ENCODE measurements around the gene FCHSD1.

The FCHSD1 gene

DNA sequence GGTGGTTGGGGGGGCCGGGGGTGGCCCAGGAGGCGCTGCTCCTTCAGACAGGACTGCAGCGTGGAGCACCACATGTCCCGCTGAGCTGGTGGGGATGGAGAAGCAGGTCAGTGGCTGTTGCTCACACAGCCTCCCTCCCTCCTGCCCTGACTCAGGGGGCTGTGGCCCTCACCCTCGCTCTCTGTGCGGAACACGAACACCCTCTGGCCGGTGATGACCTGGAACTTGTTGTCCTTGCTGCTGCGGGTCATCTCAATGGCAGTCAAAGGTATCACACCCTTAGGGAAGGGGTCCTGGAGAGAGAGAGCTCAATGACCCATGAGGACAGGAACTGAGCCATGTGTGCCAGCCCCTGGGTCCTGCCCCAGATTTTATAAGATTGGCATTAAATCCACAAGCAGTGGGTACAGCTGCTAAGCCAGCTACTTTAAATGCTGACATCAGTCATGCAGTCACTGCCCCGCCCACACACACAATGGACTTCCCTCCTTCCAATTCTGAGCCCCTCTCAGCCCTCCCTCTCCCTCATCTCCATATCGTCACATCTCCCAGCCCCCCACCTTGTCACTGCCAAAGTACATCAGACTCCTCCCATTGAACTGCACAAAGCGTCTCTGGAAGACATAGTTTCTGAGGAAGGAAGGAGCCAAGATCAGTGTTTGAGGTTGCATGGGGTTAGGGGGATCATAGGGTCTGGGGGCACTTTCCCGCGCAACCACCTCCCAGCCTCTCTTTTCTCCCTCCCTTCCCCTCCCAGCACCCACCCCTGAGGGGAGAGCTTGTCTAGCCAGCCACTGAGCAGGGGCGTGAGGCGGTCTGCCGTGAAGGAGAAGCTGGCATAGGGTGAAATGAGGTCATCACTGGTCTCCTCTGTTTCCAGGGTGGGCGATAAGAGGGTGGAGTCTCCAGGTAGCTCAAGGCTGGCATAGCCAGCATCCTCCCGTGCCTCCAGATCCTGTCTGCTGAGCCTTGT lies 21.9 kb upstream of the FCHSD1 start:
- no peak for DNase-seq

DNA sequence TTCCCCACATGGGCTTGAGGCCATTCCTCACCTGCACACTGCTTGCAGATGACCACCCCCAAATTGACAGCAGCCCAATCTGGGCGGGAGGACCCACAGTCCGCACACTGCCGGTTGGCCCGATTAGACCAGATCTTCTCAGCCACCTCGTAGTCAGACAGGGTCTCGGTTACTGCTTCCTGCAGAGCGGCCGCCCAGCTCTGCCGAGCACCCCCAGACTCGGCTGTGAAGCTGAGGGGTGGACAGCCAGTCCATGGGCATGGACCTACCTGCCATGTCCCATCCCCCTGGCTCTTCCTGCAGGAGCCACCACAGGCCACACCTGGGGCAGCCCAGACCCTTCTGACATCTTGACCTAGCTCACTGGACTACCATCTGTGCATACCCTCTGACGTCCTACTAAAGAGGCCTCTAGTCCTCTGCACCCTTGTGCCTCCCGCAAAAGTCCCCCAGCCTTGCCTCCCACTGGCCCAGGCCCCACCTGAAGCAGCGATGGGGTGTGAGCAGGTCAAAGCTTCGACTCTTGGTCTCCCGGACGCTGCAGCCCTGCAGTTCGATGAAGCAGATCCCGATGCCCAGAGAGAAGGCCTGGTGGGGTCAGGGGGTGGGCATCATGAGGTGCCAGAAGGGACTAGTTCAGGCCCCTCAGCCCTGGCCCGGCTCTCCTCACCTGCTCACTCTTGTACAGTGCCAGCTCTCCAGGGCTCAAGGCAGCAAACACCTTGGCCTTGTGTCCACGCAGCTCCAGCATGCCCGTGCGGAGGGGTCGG lies 21.0 kb upstream of the FCHSD1 start:
- DNase-seq = no peak

DNA sequence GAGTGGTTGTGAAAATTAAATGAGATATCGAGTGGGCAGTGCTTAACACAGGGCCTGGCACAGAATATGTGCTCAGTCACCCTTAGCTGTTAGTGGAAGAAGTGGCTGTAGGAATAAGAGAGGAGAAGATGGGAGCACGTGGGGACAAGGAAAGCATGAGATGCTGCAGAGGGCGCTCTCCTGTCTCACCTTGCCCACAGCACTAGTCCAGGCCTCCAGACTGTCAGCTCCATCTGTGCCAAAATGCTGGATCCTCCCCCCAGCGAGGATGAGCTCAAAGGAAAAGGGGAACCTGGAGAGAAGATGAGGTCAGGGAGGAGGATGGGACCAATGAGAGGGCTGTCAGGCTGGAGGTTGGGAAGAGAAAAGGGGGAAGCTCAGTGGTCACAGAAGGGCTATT lies 18.3 kb upstream of the FCHSD1 start:
- no peak for DNase-seq

DNA sequence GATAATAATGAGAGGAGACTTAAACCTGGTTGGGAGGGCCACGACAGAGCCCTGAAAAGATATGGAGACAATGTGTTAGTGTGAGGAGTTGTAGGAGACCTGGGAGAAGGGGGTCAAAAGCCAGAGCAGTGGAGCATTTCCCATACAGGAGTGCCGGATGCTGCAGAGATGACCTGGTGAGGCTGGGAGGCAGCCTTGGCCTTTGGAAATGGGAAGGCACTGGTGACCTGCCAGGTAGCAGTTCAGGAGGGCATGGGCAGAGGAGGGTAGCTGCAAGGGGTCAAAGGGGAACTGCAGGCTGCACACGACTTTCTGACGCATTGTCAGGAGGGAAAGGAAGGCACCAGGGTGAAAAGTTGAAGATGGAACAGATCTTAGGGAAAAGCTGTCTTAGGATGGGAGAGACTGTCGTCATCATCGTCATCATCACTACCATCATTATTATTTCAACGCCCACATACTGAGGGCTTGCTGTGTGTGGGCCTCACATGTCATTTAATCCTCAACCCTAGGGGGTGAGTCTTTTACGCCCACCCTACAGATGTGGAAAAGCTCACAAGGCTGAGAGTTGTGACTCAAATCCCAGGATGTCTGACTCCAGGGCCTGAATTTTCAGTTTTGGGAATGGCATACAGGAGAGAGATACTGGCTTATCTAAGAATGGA lies 17.5 kb upstream of the FCHSD1 start:
- no peak for DNase-seq

DNA sequence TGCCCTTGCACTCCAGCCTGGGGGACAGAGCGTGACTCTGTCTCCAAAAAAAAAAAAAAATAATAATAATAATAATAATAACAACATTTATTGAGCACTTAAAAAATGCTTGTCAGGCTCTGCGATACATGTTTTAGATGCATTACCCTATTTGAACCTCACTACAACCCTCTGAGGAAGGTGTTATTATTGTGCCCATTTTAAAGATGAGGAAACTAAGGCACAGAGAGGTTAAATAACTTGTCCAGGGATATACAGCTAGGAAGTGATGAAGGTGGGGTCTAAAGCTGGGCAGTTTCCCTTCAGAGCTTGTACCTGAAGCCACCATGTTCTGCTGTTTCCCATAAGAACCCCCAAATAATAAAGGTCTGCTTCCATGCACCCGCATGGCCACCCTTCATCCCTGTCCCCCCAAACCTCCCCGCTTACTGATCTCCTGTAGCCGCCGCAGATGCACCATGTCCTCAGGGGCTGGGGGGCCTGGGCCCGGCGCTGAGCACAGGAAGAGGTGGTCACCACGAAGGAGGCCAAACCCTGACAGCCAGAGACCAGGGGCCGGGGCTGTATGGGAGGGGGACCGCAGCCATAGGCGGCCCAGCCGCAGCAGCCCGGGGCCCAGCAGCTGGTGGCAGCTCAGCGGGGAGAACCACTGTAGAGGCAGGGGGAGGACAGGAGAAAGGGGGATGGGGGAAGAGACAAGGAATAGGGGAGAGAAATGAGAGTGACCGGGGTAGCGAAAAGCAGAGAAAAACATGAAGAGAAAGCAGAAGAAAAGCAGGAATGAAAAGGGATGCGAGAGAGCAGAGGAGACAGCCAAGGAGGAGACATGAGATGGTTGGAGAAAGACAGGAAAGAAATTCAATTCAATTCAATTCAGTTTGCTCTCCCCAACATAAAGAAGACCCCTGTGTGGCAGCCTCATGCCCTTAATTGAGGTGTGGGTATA lies 15.1 kb upstream of the FCHSD1 start:
- DNase-seq = no peak

DNA sequence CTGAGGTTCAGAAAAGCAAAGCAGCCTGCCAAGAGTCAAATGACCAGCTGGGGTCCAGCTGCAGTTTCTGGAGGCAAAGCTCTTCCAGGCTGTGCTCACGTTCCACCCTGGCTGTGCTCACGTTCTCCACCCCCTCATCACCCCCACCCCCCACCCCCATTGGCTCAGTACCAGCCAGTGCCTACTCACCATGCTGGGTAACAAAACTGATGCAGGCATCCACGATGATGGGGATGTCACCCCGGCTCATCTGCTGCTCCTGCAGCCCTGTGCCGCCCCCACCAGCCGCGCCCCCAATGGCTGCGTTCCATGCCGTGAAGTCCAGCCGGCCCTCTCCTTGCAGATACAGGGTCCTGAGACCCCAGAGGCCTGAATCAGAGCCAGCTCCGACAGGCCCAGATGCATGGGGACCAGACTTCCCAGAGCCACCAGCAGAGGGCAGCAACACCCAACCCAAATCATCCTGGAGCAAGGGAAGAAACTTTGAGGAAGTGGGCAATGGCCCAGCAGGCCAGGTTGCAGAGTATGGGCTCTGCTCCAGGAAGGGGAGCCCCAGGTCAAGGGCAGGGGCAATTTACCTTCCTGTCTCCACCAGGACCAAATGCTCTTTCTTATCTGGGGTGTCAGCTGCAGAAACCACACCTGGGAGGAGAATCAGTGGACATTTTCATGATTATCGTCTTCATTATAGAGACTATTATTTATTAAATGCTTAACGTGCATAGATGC lies 13.7 kb upstream of the FCHSD1 start:
- DNase-seq = peak; percentile 68

DNA sequence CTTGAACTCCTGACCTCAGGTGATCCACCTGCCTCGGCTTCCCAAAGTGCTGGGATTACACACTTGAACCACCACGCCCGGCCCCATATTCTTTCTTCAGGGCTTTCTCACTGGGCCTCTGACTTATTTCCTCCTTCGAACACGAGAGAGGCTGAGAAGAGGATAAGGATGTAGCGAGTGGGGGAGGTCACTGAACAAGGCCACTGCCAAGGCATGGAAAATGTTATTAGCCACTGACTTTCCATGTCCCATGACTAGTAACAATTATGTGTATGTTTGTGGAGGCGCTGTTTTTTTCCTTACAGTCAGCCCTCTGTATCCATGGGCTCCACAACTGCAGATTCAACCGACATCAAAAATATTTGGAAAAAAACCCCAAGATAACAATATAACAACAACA lies 12.3 kb upstream of the FCHSD1 start:
- DNase-seq = no peak

DNA sequence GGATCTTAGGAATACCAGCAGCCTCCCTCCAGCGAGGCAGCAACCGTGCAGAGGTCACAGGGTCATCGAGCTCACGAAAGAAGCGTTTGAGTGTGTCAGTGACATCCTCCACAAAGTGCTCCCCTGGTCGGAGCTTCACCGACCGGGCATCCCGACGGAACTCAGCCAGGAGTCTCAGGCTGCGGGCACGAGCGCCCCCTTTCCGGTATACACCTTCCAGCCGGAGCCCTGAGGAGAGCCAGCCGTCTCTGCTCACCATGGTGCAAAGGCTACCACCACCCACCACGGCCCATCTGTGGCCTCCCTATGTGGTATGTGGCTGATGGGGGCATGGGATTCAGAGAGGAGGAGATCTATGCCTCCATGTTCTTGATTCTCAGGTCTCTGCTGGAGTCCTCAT lies 10.8 kb upstream of the FCHSD1 start:
- DNase-seq = no peak

DNA sequence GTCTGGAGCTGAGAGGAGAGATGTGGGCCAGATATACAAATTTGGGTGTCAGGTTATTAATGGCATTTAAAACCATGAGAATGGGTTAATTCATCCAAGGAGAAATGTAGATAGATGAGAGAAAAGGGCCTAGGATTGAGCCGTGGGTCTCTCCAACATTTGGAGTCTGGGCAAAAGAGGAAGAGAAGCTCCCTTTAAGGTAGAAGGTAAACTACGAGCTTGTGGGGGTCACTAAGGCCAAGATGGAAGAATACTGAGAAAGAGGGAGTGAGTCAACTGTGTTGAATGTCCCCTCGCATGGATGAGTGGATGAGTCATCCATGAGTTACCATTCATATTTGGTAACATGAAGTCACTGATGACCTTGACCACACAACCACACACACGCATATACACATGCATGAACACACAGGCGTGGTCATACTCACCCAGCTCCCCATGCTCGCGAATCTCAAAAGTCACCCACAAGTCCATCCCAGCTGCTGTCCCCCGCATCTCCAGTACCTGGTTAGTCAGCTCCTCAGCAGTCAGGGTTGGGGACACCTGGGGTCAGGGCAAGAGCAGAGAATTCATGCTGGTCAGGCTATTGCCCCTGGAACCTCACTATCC lies 6.8 kb upstream of the FCHSD1 start:
- DNase-seq = peak; percentile 89

DNA sequence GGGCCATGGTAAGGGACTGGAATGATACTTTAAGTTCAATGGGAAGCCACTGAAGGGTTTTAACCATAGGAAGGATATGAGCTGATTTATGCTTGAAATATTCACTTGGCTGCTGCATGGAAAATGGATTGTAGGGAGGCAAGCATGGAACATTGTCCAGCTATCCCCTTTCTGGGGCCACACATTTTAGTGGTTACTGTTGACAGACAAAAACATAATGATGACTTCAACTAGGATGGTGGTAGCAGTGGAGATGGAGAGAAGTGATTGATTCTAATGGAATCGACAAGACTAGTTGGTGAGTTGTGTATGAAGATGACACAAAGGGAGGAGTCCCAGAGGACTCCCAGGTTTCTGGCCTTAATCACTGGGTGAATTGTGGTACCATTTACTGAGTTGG lies 6.2 kb upstream of the FCHSD1 start:
- peak; percentile 55 for DNase-seq

DNA sequence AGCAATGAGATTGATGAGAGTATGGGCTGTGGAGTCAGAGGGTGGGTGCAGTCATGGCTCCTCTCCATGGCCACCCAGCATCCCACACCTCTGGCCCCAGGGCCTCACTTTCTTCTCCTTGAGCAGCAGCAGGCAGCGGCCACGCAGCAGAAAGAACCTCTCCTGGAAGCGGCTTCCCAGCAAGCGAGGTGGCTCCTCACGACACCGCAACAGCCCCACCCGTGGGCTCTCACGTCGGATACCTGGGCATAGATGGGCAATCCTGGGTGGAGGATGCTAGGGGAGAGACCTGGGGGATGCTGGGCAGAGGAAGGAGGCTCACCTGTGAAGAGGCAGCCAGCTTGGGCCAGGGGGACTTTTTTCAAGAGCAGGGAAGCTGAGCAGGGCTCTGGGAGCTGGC lies 5.2 kb upstream of the FCHSD1 start:
- DNase-seq = no peak

DNA sequence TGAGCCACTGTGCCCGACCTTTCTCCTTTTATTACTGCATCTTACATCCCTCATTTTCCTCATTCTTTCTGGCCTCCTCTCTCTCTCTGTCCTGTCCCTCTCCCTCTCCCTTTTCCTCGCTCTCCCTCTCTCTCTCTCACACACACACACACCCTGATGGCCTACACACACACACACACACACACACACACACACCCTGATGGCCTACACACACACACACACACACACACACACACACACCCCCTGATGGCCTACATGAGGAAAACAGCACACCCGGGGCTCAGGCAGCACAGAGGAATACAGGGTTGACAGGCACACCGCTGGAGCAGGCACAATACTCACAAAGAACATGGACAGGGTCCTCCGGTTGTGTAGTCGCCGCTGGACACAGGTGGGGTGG lies 3.8 kb upstream of the FCHSD1 start:
- no peak for DNase-seq

DNA sequence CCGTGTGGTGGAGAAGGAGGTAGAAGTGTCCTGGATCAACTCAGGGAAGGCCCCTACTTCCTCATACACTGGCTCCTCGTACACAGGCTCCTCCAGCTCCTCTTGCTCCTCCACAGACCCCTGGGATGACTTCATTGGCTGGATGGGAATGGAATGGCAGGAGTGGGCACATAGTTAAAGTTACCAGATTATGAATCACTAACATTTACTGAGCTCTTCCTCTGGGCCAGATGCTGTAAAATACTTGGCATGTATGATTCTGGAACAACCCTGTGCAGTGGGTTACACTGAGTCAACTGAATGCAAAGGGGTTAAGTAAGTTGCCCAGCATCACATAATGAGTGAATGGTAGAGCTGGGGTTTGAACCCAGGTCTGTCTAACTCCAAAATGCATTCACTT lies 3.1 kb upstream of the FCHSD1 start:
- peak; percentile 93 for DNase-seq

DNA sequence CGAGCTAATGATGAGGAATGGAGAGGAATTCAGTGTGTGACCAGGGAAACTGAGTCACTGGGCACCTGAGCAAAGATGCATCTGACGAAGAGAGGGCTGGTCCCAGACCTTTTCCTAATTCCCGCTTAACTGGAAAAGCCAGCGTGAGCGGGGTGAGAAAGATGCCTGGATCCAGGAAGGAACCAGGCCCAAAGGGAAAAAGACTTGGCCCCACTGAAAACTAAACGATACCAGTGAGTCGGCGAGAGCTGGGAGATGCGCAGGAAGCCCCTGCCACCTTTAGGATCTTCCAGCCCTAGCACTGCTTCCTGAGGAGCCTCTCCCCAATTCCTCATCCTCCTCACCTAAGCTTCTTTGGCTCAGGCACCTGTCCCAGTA lies 499 bp upstream of the FCHSD1 start:
- DNase-seq = no peak

DNA sequence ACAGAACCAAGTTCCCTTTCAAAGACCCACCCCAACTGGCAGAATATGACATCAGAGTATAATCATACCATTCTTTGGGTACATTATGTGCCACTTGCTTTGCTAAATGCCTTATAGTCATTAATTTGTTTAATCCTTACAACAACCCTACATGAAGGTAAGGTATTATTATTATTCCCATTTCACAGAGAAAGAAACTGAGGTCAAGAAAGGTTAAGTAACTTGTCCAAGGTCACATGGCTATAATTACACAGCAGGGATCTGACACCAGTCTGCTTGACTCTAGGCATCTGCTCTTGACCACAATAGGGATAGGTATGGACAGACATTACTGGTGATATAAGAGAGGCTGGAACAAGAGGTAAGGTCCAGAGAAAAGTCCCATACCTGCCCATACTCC lies 1.2 kb downstream of the FCHSD1 start:
- no peak for DNase-seq

DNA sequence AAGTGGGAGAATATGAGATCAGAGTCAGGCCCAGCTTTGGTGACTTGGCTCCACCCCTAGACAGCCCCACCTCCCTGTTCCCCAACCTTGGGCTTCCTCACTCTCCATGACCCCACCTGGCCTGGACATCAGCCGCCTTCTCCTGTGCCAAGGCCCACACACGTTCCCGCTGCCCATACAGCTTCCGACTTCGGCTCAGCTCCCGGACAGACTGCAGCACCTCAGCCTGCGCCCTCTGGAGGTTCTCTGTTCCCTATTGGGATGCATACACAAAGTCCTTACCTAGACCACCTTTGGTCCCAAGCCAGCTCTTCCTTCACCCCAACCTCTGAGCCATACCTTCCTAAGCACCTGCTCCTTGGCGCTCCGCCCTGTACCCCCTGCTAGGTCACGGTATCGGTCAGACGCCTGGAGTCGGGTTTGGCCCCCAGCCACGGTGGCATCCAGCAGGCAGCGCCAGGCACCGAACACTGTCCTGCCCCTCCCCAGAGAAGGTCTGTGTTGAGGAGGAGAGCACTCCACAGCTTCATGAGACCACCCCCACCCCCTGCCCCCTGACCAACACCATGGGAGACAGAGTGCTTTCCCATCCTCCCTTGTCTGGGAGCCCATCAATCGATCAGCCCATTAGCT lies 2.0 kb downstream of the FCHSD1 start:
- DNase-seq = no peak

DNA sequence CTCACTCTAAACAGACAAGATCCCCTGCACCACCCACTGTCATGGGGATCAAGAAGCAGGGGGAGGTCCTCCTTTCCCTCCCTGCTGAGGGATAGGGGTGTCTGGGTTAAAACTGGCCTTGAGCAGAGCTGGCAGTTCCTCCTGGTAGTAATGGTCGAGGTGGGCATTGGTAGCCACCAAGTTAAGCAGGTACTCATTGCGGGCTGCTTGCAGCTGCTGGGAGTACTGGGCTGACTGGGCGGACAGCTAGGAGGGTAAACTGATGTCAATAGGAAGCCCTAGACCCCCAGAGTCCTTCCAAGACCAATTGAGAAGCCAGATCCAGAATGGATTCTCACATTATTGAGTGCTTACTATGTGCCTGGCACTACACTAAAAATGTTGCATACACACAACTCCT lies 3.4 kb downstream of the FCHSD1 start:
- DNase-seq = no peak

DNA sequence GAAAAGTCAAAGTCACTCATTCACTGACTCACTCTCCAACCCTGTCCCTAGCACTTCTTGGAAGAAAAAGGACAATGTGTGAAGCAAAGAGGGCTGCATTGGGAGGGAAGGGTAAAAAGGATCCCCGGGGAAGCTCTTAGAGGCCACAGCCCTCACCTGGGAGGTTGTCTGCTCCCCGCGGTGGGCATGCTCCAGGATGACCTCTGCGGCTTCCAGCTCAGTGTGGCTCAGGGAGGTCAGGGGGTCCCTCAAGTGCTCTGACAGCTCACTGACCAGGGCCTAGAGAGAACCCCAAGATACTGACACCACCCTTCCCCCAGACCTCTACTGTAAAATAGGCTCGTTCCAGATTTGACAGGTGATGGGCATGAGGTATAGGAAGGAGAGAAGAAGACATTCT lies 4.0 kb downstream of the FCHSD1 start:
- DNase-seq = no peak

DNA sequence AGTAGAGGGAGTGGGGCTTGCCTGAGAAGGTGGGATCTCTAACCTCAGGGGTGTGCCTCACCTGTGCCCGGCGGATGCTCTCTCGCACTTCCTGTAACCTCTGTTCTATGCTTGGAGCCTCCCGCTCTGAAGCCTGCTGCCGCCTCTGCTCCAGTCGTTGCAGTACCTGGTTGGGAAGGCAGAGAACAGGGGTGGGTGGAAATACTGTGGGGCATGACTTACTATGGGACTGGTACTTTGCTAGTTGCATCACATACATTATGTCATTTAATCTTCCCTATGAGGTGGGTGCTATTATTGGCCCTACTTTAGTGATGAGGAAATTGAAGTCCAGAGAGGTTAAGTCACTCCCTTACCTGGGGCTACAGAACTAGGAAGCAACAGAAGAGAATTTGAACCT lies 5.2 kb downstream of the FCHSD1 start:
- no peak for DNase-seq

DNA sequence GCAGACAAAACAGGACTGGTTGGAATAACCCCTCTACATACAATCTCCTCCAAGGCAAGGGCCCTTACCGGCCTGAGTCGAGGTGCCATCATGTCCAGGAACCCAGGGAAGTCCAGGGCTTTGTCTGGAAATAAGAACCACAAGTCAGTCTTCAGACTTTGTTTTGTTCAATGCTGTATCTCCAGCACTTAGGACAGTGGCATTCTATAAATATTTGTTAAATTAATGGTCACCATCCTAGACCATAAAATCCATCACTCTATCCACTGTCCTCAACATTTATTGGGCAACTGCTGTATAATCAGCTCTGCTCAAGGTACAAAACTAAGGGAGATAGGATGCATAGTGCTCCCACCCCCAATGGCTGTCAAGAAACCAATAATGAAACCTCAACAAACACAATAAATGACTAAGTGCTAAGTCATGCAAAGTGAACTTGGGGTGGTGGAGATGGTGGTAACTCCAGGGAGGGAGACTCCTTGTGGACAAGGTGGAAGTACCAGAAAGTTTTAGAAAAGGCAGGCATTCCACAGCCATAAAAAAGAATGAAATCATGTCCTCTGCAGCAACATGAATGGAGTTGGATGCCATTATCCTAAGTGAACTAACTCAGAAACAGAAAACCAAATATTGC lies 9.5 kb downstream of the FCHSD1 start:
- peak; percentile 73 for DNase-seq

All from fibroblast of skin of scalp (primary cell).